DND-41 (cell line): ENCODE data around the gene STAG1.

Source experiments
- EZH2 ChIP-seq: IDR thresholded peaks from 3 replicates; pipeline ENCODE4 v1.6.1; 2012; ENCODE audit warnings: borderline replicate concordance, low read depth, mild to moderate bottlenecking, moderate library complexity, low read length, inconsistent platforms; ENCODE audit not compliant: severe bottlenecking
- TF ChIP-seq, protein P1 (sequence below): IDR thresholded peaks from 2 replicates; pipeline ENCODE4 v1.5.1; 2012; ENCODE audit warnings: borderline replicate concordance, low read length, moderate library complexity, mild to moderate bottlenecking; ENCODE audit not compliant: poor library complexity, severe bottlenecking; ENCODE audit errors: extremely low read depth

- TF ChIP-seq, protein P1, sequence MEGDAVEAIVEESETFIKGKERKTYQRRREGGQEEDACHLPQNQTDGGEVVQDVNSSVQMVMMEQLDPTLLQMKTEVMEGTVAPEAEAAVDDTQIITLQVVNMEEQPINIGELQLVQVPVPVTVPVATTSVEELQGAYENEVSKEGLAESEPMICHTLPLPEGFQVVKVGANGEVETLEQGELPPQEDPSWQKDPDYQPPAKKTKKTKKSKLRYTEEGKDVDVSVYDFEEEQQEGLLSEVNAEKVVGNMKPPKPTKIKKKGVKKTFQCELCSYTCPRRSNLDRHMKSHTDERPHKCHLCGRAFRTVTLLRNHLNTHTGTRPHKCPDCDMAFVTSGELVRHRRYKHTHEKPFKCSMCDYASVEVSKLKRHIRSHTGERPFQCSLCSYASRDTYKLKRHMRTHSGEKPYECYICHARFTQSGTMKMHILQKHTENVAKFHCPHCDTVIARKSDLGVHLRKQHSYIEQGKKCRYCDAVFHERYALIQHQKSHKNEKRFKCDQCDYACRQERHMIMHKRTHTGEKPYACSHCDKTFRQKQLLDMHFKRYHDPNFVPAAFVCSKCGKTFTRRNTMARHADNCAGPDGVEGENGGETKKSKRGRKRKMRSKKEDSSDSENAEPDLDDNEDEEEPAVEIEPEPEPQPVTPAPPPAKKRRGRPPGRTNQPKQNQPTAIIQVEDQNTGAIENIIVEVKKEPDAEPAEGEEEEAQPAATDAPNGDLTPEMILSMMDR: no peak
- no peak for TF ChIP-seq EZH2
Measured at GRCh38 chr3:136385457-136385856, 366.7 kb downstream of the STAG1 start.
